ENCODE results near the gene RNF10.
"Not testable (repeated sequence)": the region's sequence is repeated elsewhere in the genome, so short reads cannot be mapped to it uniquely, and the experiment has no call there.

The RNF10 gene

GRCh38 chr12:120515496-120515895 lies 18.7 kb upstream of the RNF10 start:
- TF ChIP-seq Cebpa-rat (IDR thresholded peaks at IDR 0.05), result no peak
- H3K27ac ChIP-seq, result no peak overlapping the region
- no peaks in the 10 kb centered on the region; a peak in 1 of 22 replicates for H4K20me1 ChIP-seq
- no peak overlapping the region for H3K4me3 ChIP-seq
- H3K4me2 ChIP-seq, result no peak overlapping the region
- H3K9me3 ChIP-seq (replicated peaks in 1 of 11), result no peaks in the 10 kb centered on the region
- H3K4me1 ChIP-seq, result no peaks in the 10 kb centered on the region; a peak in 2 of 20 replicates
- H3K27me3 ChIP-seq, result no peaks in the 10 kb centered on the region
- no peak overlapping the region for H3K9ac ChIP-seq
- peaks cover 72 to 95% (median 81%) of the 10 kb centered on the region in 11 experiments for H3K36me3 ChIP-seq

GRCh38 chr12:120519324-120519723 lies 14.8 kb upstream of the RNF10 start:
- H3K9ac ChIP-seq; H3K4me3 ChIP-seq; H3K9me3 ChIP-seq (replicated peaks in 1 of 11); H4K20me1 ChIP-seq; H3K27me3 ChIP-seq; H3K4me2 ChIP-seq; H3K27ac ChIP-seq; H3K4me1 ChIP-seq: not testable (repeated sequence)
- peaks cover 64 to 92% (median 78%) of the 10 kb centered on the region in 11 experiments for H3K36me3 ChIP-seq

DNA sequence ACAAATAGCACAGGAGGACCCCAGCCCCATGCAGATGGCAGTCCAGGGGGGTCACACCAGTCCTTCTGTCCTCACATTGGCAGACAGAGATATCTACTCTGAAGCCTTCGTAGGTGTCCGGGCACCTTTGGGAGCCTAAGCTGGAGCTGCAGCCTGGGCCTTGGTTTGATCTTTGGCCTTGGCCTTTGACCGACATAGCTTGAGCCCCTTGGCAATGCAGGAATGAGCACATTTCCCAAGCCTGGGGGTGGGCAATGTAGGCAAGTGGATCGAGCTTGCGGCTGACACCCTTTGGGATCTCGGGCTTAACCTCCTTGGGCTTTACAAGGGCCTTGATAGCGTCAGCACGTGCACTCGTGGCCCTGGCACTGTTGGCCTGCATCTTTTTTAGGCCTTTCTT lies 11.6 kb upstream of the RNF10 start:
- H3K27ac ChIP-seq, result no peak overlapping the region
- H3K36me3 ChIP-seq, result peaks cover 34 to 75% (median 57%) of the 10 kb centered on the region in 11 experiments
- no peaks in the 10 kb centered on the region for H4K20me1 ChIP-seq
- no peak overlapping the region for H3K4me2 ChIP-seq
- H3K4me1 ChIP-seq, result peaks cover 0 to 2% (median 0%) of the 10 kb centered on the region in 10 experiments; a peak in 2 of 20 replicates
- no peak for TF ChIP-seq Cebpa-rat (IDR thresholded peaks at IDR 0.05)
- no peaks in the 10 kb centered on the region for H3K27me3 ChIP-seq
- no peak overlapping the region; a peak in 1 of 22 replicates for H3K9ac ChIP-seq
- H3K9me3 ChIP-seq (replicated peaks in 1 of 11), result no peaks in the 10 kb centered on the region
- no peak overlapping the region for H3K4me3 ChIP-seq

DNA sequence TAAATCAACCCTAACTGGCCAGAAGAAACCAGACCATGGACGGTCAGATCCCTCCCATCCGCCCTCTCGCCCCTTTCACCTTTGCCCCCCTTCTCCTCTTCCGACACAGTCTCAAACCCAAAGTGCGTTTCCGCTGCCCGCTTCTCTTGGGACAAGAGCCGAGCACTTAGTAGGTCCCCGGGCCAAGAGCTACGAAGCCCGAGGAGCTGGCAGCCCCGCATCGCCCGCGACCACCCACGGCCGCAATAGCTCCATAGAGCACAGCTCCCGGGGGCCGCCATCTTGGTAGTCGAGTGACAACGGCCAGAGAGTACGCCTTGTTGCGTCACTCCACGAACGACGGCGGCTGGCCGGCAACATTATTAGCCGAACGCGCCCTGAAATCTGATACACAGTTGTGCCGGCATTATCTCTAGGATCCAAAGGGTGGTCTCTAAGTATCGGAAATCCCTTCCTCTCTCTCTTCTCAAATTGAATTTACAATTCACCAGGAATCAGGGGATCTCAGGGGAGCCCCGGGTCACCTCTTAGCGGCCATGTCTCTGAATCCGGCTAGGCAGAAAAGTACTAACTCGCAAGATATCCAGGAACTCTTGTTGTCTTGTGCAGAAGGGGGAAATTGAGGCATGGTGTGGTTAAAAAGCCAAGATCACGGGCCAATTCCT lies 5.2 kb upstream of the RNF10 start, which contains the start of gene COQ5:
Gene COQ5, minus strand, starts transcription at position 298 of the 665 bp plus-strand sequence. Its CDS starts 17 bp downstream, at position 281.
- no peaks in the 10 kb centered on the region for H4K20me1 ChIP-seq
- no peaks in the 10 kb centered on the region for H3K9me3 ChIP-seq (replicated peaks in 1 of 11)
- no peaks in the 10 kb centered on the region for H3K27me3 ChIP-seq
- H3K9ac ChIP-seq, result peak within 1 kb of the TSS; percentile 84 to 96 (median 92)
- peaks cover 0 to 16% (median 5%) of the 10 kb centered on the region in 11 experiments; a peak in 8 of 22 replicates for H3K36me3 ChIP-seq
- peak within 1 kb of the TSS; percentile 70 to 98 (median 83) for H3K4me2 ChIP-seq
- peaks cover 19 to 27% (median 23%) of the 10 kb centered on the region in 10 experiments for H3K4me1 ChIP-seq
- peak in 10 of 11 experiments; percentile 41 to 97 (median 86); a peak in 18 of 22 replicates for TF ChIP-seq Cebpa-rat (IDR thresholded peaks at IDR 0.05)
- H3K27ac ChIP-seq, result peak within 1 kb of the TSS; percentile 85 to 95 (median 93)
- H3K4me3 ChIP-seq, result peak within 1 kb of the TSS; percentile 72 to 92 (median 84)

- H3K9me3 ChIP-seq (replicated peaks in 1 of 11), result no peaks in the 10 kb centered on the region
- H3K27ac ChIP-seq, result peak overlapping the region; percentile 85 to 95 (median 93)
- H3K4me2 ChIP-seq, result peak overlapping the region; percentile 70 to 95 (median 83)
- peaks cover 0 to 12% (median 4%) of the 10 kb centered on the region in 11 experiments; a peak in 5 of 22 replicates for H3K36me3 ChIP-seq
- no peaks in the 10 kb centered on the region for H3K27me3 ChIP-seq
- peak overlapping the region; percentile 84 to 96 (median 92) for H3K9ac ChIP-seq
- no peak for TF ChIP-seq Cebpa-rat (IDR thresholded peaks at IDR 0.05)
- H3K4me1 ChIP-seq, result peaks cover 19 to 27% (median 23%) of the 10 kb centered on the region in 10 experiments
- H3K4me3 ChIP-seq, result peak overlapping the region; percentile 72 to 92 (median 84)
- peaks cover 0 to 5% (median 3%) of the 10 kb centered on the region in 11 experiments; a peak in 16 of 22 replicates for H4K20me1 ChIP-seq
Observed at GRCh38 chr12:120529641-120530417, 4.3 kb upstream of the RNF10 start.

- H3K27me3 ChIP-seq; H3K36me3 ChIP-seq; H3K9me3 ChIP-seq (replicated peaks in 1 of 11): not testable (repeated sequence)
- Histone ChIP-seq H3K9ac (peak overlapping the region in 3 of 11 experiments; percentile 92 to 95 (median 92); a peak in 1 of 22 replicates), H4K20me1 (peaks cover 2 to 11% (median 8%) of the 10 kb centered on the region in 11 experiments; a peak in 20 of 22 replicates), H3K4me3 (0 out of 20 replicates have a peak overlapping the region, but pooled peaks of 1 of the 10 experiments have one; percentile 4), H3K27ac (peak overlapping the region in 2 of 11 experiments; percentile 93; a peak in 3 of 22 replicates), H3K4me2 (peak overlapping the region; percentile 70 to 95 (median 83); a peak in 18 of 22 replicates), H3K4me1 (peaks cover 20 to 28% (median 23%) of the 10 kb centered on the region in 10 experiments)
Observed at GRCh38 chr12:120530418-120530761, 3.8 kb upstream of the RNF10 start.

- no peak overlapping the region for H3K4me3 ChIP-seq
- TF ChIP-seq Cebpa-rat (IDR thresholded peaks at IDR 0.05), result no peak
- peaks cover 44 to 49% (median 45%) of the 10 kb centered on the region in 10 experiments for H3K4me1 ChIP-seq
- peaks cover 26 to 35% (median 32%) of the 10 kb centered on the region in 11 experiments for H4K20me1 ChIP-seq
- no peak overlapping the region for H3K9ac ChIP-seq
- peaks cover 8 to 21% (median 18%) of the 10 kb centered on the region in 11 experiments; a peak in 19 of 22 replicates for H3K36me3 ChIP-seq
- no peaks in the 10 kb centered on the region for H3K27me3 ChIP-seq
- H3K4me2 ChIP-seq, result no peak overlapping the region
- no peak overlapping the region for H3K27ac ChIP-seq
- H3K9me3 ChIP-seq (replicated peaks in 1 of 11), result no peaks in the 10 kb centered on the region
Observed at GRCh38 chr12:120532701-120533238, 1.4 kb upstream of the RNF10 start.

GRCh38 chr12:120534703-120535655 lies 823 bp downstream of the RNF10 start:
- Histone ChIP-seq H4K20me1 (peaks cover 48 to 57% (median 54%) of the 10 kb centered on the region in 11 experiments), H3K4me1 (peaks cover 41 to 57% (median 47%) of the 10 kb centered on the region in 10 experiments), H3K36me3 (peaks cover 21 to 42% (median 39%) of the 10 kb centered on the region in 11 experiments), H3K27ac (peak overlapping the region; percentile 91 to 95 (median 92)), H3K4me3 (peak overlapping the region; percentile 88 to 100 (median 96)), H3K9me3 (replicated peaks in 1 of 11) (no peaks in the 10 kb centered on the region), H3K9ac (peak overlapping the region; percentile 95 to 99 (median 96)), H3K4me2 (peak overlapping the region; percentile 85 to 98 (median 92)), H3K27me3 (no peaks in the 10 kb centered on the region)
- no peak for TF ChIP-seq Cebpa-rat (IDR thresholded peaks at IDR 0.05)

Measured in BLaER1 treated with 17β-estradiol and CSF1 and Interleukin-3, amounts not matched to agents 10 nM and 100 nM (cell line).